Measurements from ENCODE around the gene SYNPR.

- TF ChIP-seq CTCF (IDR thresholded peaks at IDR 0.05; ENCODE audit: low read length) = no peak
- no peak for TF ChIP-seq EZH2 (IDR thresholded peaks at IDR 0.05; ENCODE audit: borderline replicate concordance, low read length)
Observed at GRCh38 chr3:63609408-63609807, 331.3 kb downstream of the SYNPR start.

Data from OCI-LY1 (cell line).